DND-41 (cell line): ENCODE data around the gene HSF4.

ENCODE experiments used
- ATAC-seq: fragments of 200-7000 bp; cut with Tn5 transposase; 3 replicates; pipeline ENCODE4 v1.9.1; 2021; ENCODE audit warnings: low read depth; ENCODE audit not compliant: insufficient read depth
- DNase-seq: peaks from one replicate; pipeline ENCODE4 v3.0.0-alpha.2; 2020
- H2AFZ ChIP-seq: 2 replicates; pipeline ENCODE4 v1.6.0; 2012; ENCODE audit warnings: low read depth, low read length
- H3K27ac ChIP-seq: 2 replicates; pipeline ENCODE4 v1.5.1; 2012; ENCODE audit warnings: low read length, inconsistent platforms
- H3K27me3 ChIP-seq: fragments of 200-600 bp; sonication (generic); 2 replicates; pipeline ENCODE4 v1.6.0; 2012; ENCODE audit warnings: low read length, mild to moderate bottlenecking, inconsistent platforms; ENCODE audit not compliant: insufficient read depth, poor library complexity
- H3K36me3 ChIP-seq: 2 replicates; pipeline ENCODE4 v1.5.1; 2012; ENCODE audit warnings: low read length, inconsistent platforms; ENCODE audit not compliant: insufficient read depth
- H3K4me1 ChIP-seq: 2 replicates; pipeline ENCODE4 v1.5.1; 2012; ENCODE audit warnings: mild to moderate bottlenecking, low read length; ENCODE audit not compliant: insufficient read depth
- H3K4me2 ChIP-seq: 2 replicates; pipeline ENCODE4 v1.6.0; 2012; ENCODE audit warnings: mild to moderate bottlenecking, moderate library complexity, low read length, inconsistent platforms; ENCODE audit not compliant: insufficient read depth
- H3K4me3 ChIP-seq, 2 experiments: fragments of 200-600 bp in 1 of 2; shearing (Covaris generic) in 1 of 2; 2 replicates each; pipeline ENCODE4 v1.5.1; 2012 to 2016; ENCODE audit warnings: inconsistent platforms in 2 of 2, low read length in 2 of 2, mild to moderate bottlenecking in 2 of 2, low read depth in 1 of 2, moderate library complexity in 1 of 2
- H3K79me2 ChIP-seq: 2 replicates; pipeline ENCODE4 v1.6.0; 2012; ENCODE audit warnings: low read length, inconsistent platforms; ENCODE audit not compliant: insufficient read depth
- H3K9ac ChIP-seq: 2 replicates; pipeline ENCODE4 v1.6.0; 2012; ENCODE audit warnings: low read depth, mild to moderate bottlenecking, inconsistent platforms, low read length, moderate library complexity
- H3K9me3 ChIP-seq: 2 replicates; pipeline ENCODE4 v1.5.1; 2012; ENCODE audit warnings: low read length, moderate library complexity, mild to moderate bottlenecking, inconsistent platforms; ENCODE audit not compliant: insufficient read depth, severe bottlenecking
- H4K20me1 ChIP-seq: 2 replicates; pipeline ENCODE4 v1.6.0; 2012; ENCODE audit warnings: low read length; ENCODE audit not compliant: insufficient read depth
- CTCF ChIP-seq: IDR thresholded peaks from 2 replicates; pipeline ENCODE4 v1.5.1; 2012; ENCODE audit warnings: borderline replicate concordance, low read length, moderate library complexity, mild to moderate bottlenecking; ENCODE audit not compliant: poor library complexity, severe bottlenecking; ENCODE audit errors: extremely low read depth
- EZH2 ChIP-seq: IDR thresholded peaks from 3 replicates; pipeline ENCODE4 v1.6.1; 2012; ENCODE audit warnings: borderline replicate concordance, low read depth, mild to moderate bottlenecking, moderate library complexity, low read length, inconsistent platforms; ENCODE audit not compliant: severe bottlenecking

The HSF4 gene

GRCh38 chr16:67213197-67214019, 48.9 kb downstream of the HSF4 start:
- ATAC-seq: no peak
- no peak overlapping the region for H3K4me3 ChIP-seq
- DNase-seq: no peak
- H3K9ac ChIP-seq: no peak overlapping the region
- H3K4me1 ChIP-seq: no peaks in the 10 kb centered on the region
- no peaks in the 10 kb centered on the region for H3K79me2 ChIP-seq
- H4K20me1 ChIP-seq: no peaks in the 10 kb centered on the region
- H3K27me3 ChIP-seq: no peaks in the 10 kb centered on the region
- no peak overlapping the region for H2AFZ ChIP-seq
- H3K27ac ChIP-seq: no peak overlapping the region
- no peaks in the 10 kb centered on the region for H3K9me3 ChIP-seq
- no peaks in the 10 kb centered on the region; the same call in 1 of the 2 replicates for H3K36me3 ChIP-seq
- TF ChIP-seq EZH2 (no peak), CTCF (no peak)
- no peak overlapping the region for H3K4me2 ChIP-seq

DNA sequence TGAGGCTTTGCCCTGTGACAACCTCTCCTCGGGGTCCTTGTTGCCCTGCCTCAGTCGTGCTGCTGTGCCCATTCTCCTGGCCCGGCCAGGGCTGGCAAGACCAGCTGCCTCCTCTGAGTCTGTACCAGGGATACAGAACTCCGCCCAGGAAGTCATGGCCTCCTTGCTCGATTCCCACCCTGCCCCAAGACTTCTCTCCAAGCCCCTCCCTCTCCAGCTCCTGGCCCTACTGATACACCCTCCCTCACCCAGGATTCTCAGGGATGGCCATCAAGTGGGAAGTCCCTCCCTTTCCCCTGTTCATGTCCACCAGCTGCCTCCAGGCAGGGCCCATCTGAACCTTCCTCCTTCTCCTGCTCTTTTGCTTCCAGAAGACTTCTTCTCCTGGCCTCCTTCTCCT, 51.2 kb downstream of the HSF4 start:
- Histone ChIP-seq H3K4me2 (no peak overlapping the region), H3K4me1 (no peaks in the 10 kb centered on the region), H3K9ac (no peak overlapping the region)

GRCh38 chr16:67216612-67217490, 52.3 kb downstream of the HSF4 start:
- no peak for TF ChIP-seq CTCF
- TF ChIP-seq EZH2: no peak
- Histone ChIP-seq H3K4me2 (no peak overlapping the region), H3K27ac (no peak overlapping the region)

More for the DNA sequence above, 51.2 kb downstream of the HSF4 start:
- TF ChIP-seq EZH2 (no peak), CTCF (no peak)
- ATAC-seq (no peak), DNase-seq (no peak)
- H4K20me1 ChIP-seq: no peaks in the 10 kb centered on the region
- H3K27me3 ChIP-seq: no peaks in the 10 kb centered on the region
- H2AFZ ChIP-seq: no peak overlapping the region
- no peak overlapping the region for H3K4me3 ChIP-seq
- H3K79me2 ChIP-seq: no peaks in the 10 kb centered on the region
- H3K36me3 ChIP-seq: no peaks in the 10 kb centered on the region; the same call in 1 of the 2 replicates
- no peak overlapping the region for H3K27ac ChIP-seq
- no peaks in the 10 kb centered on the region for H3K9me3 ChIP-seq

More at GRCh38 chr16:67216612-67217490, 52.3 kb downstream of the HSF4 start:
- Histone ChIP-seq H3K79me2 (no peaks in the 10 kb centered on the region), H3K4me1 (no peaks in the 10 kb centered on the region), H3K36me3 (no peaks in the 10 kb centered on the region), H3K9me3 (no peaks in the 10 kb centered on the region), H3K4me3 (no peak overlapping the region), H3K9ac (no peak overlapping the region), H4K20me1 (no peaks in the 10 kb centered on the region), H2AFZ (no peak overlapping the region), H3K27me3 (no peaks in the 10 kb centered on the region)
- DNase-seq: no peak
- ATAC-seq: no peak
